ENCODE results near the gene FOXN3. TPM values are rescaled to one million over a fixed set of nuclear protein-coding genes. Genes with fewer than 3 reads are reported as not detected.

The FOXN3 gene
- total and polyA plus RNA-seq, 2 experiments from 2014 or later = 98.9 to 167 TPM

GRCh38 chr14:89236851-89237250 lies 180.2 kb downstream of the FOXN3 start (continued):
- no peak for TF ChIP-seq ETS1 (IDR thresholded peaks at IDR 0.05)
- no peak for TF ChIP-seq CREB1 (CRISPR knock-in tag; IDR thresholded peaks at IDR 0.05; ENCODE audit: low read depth)

- Histone ChIP-seq H3K27me3 (ENCODE audit: insufficient read depth) (no peaks in the 10 kb centered on the region), H3F3A (replicated peaks; ENCODE audit: low read depth) (no peaks in the 10 kb centered on the region), H3K27ac (ENCODE audit: low read depth) (no peak overlapping the region), H3K4me2 (no peak overlapping the region), H3K4me3 (no peak overlapping the region), H3K79me2 (replicated peaks; ENCODE audit: insufficient read depth) (peaks cover 96% of the 10 kb centered on the region), H3K4me1 (ENCODE audit: insufficient read depth) (peaks cover 31% of the 10 kb centered on the region), H3K36me3 (ENCODE audit: insufficient read depth) (no peaks in the 10 kb centered on the region), H4K20me1 (replicated peaks; ENCODE audit: insufficient read depth) (peaks cover 41% of the 10 kb centered on the region; the same call in 1 of the 2 replicates), H2AFZ (no peak overlapping the region), H3K9me2 (ENCODE audit: insufficient read depth) (no peaks in the 10 kb centered on the region)
- Mint-ChIP-seq H3K4me3 (no peak overlapping the region), H3K27me3 (ENCODE audit: insufficient read depth, low read depth, poor library complexity) (peaks cover 12% of the 10 kb centered on the region), H3K36me3 (ENCODE audit: low read depth) (peaks cover 27% of the 10 kb centered on the region), H3K27ac (no peak overlapping the region), H3K9me3 (peaks cover 9% of the 10 kb centered on the region; the same call in 2 of the 3 replicates), H3K4me1 (peaks cover 62% of the 10 kb centered on the region)
- no peak for DNase-seq (ENCODE audit: low spot score)
- ATAC-seq = no peak
- TF ChIP-seq STAT1 (IDR thresholded peaks at IDR 0.05; ENCODE audit: unreplicated experiment) = no peak
- TF ChIP-seq EZH2phosphoT487 (IDR thresholded peaks at IDR 0.05; ENCODE audit: unreplicated experiment) = no peak
- no peak for TF ChIP-seq ZNF462 (CRISPR knock-in tag; IDR thresholded peaks at IDR 0.05)
- TF ChIP-seq ETS1 (IDR thresholded peaks at IDR 0.05) = no peak
- TF ChIP-seq CREB1 (CRISPR knock-in tag; IDR thresholded peaks at IDR 0.05; ENCODE audit: low read depth) = no peak
- TF ChIP-seq CTCF (conservative IDR thresholded peaks at IDR 0.05; ENCODE audit: low read depth in 2 of 2) = no peak
- no peak for TF ChIP-seq ZNF114 (CRISPR knock-in tag; IDR thresholded peaks at IDR 0.05)
- no peak for TF ChIP-seq ZNF331 (CRISPR knock-in tag; IDR thresholded peaks at IDR 0.05; ENCODE audit: low read depth)
- TF ChIP-seq REST (IDR thresholded peaks at IDR 0.05; ENCODE audit: unreplicated experiment) = no peak
- no peak for TF ChIP-seq NANOG (IDR thresholded peaks at IDR 0.05; ENCODE audit: borderline replicate concordance)
- TF ChIP-seq EZH2 (IDR thresholded peaks at IDR 0.05; ENCODE audit: low read depth, unreplicated experiment) = no peak
These were observed 183.8 kb downstream of the FOXN3 start for GRCh38 chr14:89233184-89233583.

All from GM23338 (cell line).